Epithelial cell of esophagus (primary cell): ENCODE results near the gene ZNF827.

Source experiments
- DNase-seq: peaks from one replicate; pipeline ENCODE4 v3.0.0; 2010; ENCODE audit warnings: low read depth
- H3K4me3 ChIP-seq: 2 replicates; pipeline ENCODE4 v1.5.1; 2011; ENCODE audit warnings: mild to moderate bottlenecking, low read length, control low read depth
- CTCF ChIP-seq: IDR thresholded peaks from 2 replicates; pipeline ENCODE4 v1.5.1; 2011; ENCODE audit warnings: low read depth, mild to moderate bottlenecking, low read length, control low read depth, inconsistent platforms; ENCODE audit not compliant: insufficient read depth; ENCODE audit errors: missing control alignments

ZNF827 gene

GRCh38 chr4:145828802-145829485 lies 109.7 kb downstream of the ZNF827 start:
- no peak for TF ChIP-seq CTCF
- H3K4me3 ChIP-seq, result no peak overlapping the region
- no peak for DNase-seq

GRCh38 chr4:145827885-145828284 lies 110.7 kb downstream of the ZNF827 start:
- no peak for DNase-seq
- no peak for TF ChIP-seq CTCF
- no peak overlapping the region for H3K4me3 ChIP-seq

GRCh38 chr4:145825255-145825654 lies 113.4 kb downstream of the ZNF827 start:
- DNase-seq, result no peak
- TF ChIP-seq CTCF, result no peak
- no peak overlapping the region for H3K4me3 ChIP-seq

- DNase-seq, result no peak
- no peak overlapping the region for H3K4me3 ChIP-seq
- no peak for TF ChIP-seq CTCF
Measured at GRCh38 chr4:145824463-145824862, 114.2 kb downstream of the ZNF827 start.

GRCh38 chr4:145823743-145824142 lies 114.9 kb downstream of the ZNF827 start:
- TF ChIP-seq CTCF, result no peak
- no peak overlapping the region for H3K4me3 ChIP-seq
- no peak for DNase-seq

GRCh38 chr4:145822581-145822980 lies 116.0 kb downstream of the ZNF827 start:
- TF ChIP-seq CTCF, result no peak
- no peak overlapping the region for H3K4me3 ChIP-seq
- no peak for DNase-seq

- DNase-seq, result no peak
- no peak overlapping the region for H3K4me3 ChIP-seq
- TF ChIP-seq CTCF, result no peak
Measured at GRCh38 chr4:145822181-145822580, 116.4 kb downstream of the ZNF827 start.
